Stomach (tissue), 4 donors: ENCODE measurements around the gene OR4N2.

Experiments used
- EP300 ChIP-seq: sonication (generic); formaldehyde crosslinking; IDR thresholded peaks from one replicate; pipeline ENCODE4 v1.6.1; 2017; ENCODE audit warnings: antibody characterized with exemption
- TF ChIP-seq, protein P1 (sequence below), 7 experiments: fragments of 450-650 bp in 4 of 7; fragments of 200-600 bp in 3 of 7; sonication (generic) in 3 of 7; IDR thresholded peaks; one replicate each; pipeline ENCODE4 v1.5.1; 2016 to 2019; ENCODE audit warnings: antibody characterized with exemption in 7 of 7, control low read depth in 2 of 7, mild to moderate bottlenecking in 1 of 7

DNA sequence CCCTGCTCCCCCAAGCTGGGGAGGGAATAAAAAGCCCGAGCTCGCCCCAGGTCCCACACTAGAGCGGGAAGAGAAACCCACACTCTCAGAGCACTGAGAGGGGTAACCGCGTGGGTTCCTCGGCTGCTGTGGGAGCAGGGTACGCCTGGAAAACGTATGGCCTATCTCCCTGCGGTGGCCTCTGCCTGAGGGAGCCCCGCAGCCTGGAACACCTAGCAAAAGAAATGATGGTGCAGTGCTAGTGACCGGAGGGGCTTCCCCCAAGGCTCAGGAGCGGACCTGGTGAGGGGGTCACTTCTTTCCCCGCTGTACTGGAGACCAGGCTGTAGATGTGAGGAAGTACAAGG is 2.5 kb upstream of the OR4N2 start:
- TF ChIP-seq EP300: no peak
- TF ChIP-seq, protein P1, sequence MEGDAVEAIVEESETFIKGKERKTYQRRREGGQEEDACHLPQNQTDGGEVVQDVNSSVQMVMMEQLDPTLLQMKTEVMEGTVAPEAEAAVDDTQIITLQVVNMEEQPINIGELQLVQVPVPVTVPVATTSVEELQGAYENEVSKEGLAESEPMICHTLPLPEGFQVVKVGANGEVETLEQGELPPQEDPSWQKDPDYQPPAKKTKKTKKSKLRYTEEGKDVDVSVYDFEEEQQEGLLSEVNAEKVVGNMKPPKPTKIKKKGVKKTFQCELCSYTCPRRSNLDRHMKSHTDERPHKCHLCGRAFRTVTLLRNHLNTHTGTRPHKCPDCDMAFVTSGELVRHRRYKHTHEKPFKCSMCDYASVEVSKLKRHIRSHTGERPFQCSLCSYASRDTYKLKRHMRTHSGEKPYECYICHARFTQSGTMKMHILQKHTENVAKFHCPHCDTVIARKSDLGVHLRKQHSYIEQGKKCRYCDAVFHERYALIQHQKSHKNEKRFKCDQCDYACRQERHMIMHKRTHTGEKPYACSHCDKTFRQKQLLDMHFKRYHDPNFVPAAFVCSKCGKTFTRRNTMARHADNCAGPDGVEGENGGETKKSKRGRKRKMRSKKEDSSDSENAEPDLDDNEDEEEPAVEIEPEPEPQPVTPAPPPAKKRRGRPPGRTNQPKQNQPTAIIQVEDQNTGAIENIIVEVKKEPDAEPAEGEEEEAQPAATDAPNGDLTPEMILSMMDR (IDR thresholded peaks at IDR 0.05): no peak
